ENCODE measurements around the gene POU2AF2.

DNA sequence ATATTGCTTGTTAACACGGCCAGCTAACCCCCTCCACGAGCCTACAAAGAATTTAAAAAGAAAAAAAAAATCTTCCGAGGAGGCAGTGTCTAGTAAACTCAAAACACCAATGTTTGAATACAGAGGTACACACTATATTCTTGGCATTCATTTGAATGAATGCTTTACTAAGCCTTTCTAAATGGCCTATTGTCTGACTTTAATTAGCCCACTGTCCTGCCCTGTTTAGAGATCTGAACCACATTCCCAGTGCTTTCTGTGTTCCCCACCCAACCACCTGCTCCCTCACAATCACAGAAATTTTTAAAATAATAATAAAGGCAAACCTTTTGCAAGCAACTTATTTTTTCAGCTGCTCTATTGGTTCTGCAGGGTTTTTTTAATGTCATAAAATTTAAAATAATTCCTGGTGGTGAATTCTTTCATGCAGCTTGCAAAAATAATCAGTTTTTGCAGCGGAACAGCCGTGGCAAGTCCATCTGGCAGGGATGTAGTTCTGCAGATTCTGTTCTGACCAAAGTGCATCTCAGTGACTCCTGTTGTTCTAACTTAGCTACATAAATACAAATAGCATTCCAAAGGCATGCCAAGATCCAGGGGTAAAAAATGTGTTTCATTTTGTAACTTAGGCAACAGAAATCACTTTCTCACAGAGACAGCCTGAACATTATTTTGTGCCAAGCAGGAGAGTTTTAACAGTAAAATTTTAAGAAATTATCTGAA lies 23.8 kb downstream of the POU2AF2 start:
- TF ChIP-seq, protein P1, sequence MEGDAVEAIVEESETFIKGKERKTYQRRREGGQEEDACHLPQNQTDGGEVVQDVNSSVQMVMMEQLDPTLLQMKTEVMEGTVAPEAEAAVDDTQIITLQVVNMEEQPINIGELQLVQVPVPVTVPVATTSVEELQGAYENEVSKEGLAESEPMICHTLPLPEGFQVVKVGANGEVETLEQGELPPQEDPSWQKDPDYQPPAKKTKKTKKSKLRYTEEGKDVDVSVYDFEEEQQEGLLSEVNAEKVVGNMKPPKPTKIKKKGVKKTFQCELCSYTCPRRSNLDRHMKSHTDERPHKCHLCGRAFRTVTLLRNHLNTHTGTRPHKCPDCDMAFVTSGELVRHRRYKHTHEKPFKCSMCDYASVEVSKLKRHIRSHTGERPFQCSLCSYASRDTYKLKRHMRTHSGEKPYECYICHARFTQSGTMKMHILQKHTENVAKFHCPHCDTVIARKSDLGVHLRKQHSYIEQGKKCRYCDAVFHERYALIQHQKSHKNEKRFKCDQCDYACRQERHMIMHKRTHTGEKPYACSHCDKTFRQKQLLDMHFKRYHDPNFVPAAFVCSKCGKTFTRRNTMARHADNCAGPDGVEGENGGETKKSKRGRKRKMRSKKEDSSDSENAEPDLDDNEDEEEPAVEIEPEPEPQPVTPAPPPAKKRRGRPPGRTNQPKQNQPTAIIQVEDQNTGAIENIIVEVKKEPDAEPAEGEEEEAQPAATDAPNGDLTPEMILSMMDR (IDR thresholded peaks at IDR 0.05; ENCODE audit: insufficient read depth, low read depth, low read length), result no peak
- no peak for TF ChIP-seq EZH2 (IDR thresholded peaks at IDR 0.05; ENCODE audit: insufficient read depth, low read length)

Measured in astrocyte (in vitro differentiated cells and primary cell).